ENCODE results near the gene S100A3. TPM values are rescaled to one million over a fixed set of nuclear protein-coding genes. Genes with fewer than 3 reads are reported as not detected.

Gene S100A3
- total and polyA plus RNA-seq, 12 donors: 0.28 to 3.8 (median 1.9) TPM; not detected in 5

DNA sequence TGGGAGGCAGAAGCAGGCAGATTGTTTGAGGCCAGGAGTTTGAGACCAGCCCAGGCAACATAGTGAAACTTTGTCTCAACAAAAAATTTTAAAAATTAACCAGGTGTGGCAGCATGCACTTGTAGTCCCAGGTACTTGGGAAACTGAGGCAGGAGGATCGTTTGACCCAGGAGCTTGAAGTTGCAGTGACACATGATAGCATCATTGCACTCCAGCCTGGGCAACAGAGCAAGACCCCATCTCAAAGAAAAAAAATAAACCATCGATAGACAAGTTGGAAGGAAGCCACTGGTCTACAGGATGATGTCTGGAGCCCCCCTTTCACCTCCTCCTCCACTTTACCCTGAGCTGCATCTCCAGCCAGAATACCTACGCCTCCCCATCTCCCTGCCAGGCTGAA lies 29.8 kb downstream of the S100A3 start:
- H3K4me3 ChIP-seq: no peak overlapping the region
- TF ChIP-seq, protein P1, sequence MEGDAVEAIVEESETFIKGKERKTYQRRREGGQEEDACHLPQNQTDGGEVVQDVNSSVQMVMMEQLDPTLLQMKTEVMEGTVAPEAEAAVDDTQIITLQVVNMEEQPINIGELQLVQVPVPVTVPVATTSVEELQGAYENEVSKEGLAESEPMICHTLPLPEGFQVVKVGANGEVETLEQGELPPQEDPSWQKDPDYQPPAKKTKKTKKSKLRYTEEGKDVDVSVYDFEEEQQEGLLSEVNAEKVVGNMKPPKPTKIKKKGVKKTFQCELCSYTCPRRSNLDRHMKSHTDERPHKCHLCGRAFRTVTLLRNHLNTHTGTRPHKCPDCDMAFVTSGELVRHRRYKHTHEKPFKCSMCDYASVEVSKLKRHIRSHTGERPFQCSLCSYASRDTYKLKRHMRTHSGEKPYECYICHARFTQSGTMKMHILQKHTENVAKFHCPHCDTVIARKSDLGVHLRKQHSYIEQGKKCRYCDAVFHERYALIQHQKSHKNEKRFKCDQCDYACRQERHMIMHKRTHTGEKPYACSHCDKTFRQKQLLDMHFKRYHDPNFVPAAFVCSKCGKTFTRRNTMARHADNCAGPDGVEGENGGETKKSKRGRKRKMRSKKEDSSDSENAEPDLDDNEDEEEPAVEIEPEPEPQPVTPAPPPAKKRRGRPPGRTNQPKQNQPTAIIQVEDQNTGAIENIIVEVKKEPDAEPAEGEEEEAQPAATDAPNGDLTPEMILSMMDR (IDR thresholded peaks at IDR 0.05): no peak
- no peak for TF ChIP-seq POLR2A (IDR thresholded peaks at IDR 0.05)
- H3K4me1 ChIP-seq (replicated peaks in 1 of 2): no peaks in the 10 kb centered on the region
- H3K36me3 ChIP-seq (replicated peaks in 1 of 2): no peaks in the 10 kb centered on the region
- no peak overlapping the region for H3K27ac ChIP-seq
- peak in 1 of 7 donors; percentile 18 for DNase-seq
- H3K9me3 ChIP-seq (replicated peaks in 1 of 3): no peaks in the 10 kb centered on the region
- 90 to 94% (median 90%) methylated on average over 3 of the region's 3 CpGs for WGBS, 4 donors
- intact Hi-C loops (cut with DNase I): loop anchor here (10.0 kb wide), 1 partner anchor 246 kb away; no protein-coding TSS in a partner anchor
- no peaks in the 10 kb centered on the region for H3K27me3 ChIP-seq

DNA sequence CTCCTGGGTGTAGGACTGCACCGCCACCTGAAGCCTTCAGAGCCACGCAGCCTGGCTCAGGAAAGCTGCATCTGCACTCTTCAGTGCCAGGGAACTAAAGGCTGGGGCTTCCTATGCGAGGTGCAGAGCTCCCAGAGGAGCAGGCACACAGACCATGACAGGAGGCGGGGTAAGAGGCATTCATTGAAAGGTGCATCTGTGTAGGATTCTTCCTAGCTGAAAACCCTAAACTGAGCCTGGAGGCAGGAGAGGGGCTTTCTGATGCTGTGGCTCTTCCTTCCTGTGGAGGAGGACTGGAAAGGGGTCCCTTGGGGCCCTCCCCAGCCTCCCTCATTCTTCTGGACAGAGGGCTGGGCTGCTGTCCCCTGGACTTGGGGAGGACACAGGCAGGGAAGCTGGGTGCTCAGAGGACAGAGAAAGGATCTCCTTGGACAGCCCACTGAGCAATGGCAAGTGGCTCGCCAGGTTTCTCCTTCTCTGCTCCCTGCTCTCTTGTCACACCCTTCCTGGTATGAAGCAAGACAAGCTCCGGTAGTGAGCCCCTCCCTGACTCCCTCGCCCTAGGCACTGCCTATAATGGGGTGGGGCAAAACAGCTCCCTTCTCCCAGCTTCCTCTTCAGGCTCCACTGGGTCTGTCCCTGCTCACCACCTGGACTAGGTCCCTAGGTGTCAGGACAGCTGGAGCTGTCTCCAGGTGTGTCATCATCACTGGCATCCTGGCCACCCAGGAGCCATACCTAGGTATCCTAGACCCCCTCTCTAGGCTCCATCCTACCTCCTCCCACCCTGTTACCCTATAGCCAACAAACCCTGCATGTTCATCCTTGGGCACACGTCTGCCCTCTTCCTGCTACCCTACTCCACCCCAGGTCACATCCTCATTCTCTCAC lies 33.3 kb downstream of the S100A3 start:
- DNase-seq: peak in 1 of 7 donors; percentile 50
- intact Hi-C loops (cut with DNase I): loop anchor here (10.0 kb wide), 1 partner anchor 249 kb away; no protein-coding TSS in a partner anchor
- TF ChIP-seq, protein P1 (IDR thresholded peaks at IDR 0.05): no peak
- no peak for TF ChIP-seq POLR2A (IDR thresholded peaks at IDR 0.05)
- Histone ChIP-seq H3K36me3 (replicated peaks in 1 of 2) (no peaks in the 10 kb centered on the region), H3K9me3 (replicated peaks in 1 of 3) (no peaks in the 10 kb centered on the region), H3K4me1 (replicated peaks in 1 of 2) (no peaks in the 10 kb centered on the region), H3K4me3 (no peak overlapping the region), H3K27ac (no peak overlapping the region), H3K27me3 (no peaks in the 10 kb centered on the region)
- 49 to 67% (median 59%) methylated on average over 5 to 8 of the region's 8 CpGs for WGBS, 4 donors

DNA sequence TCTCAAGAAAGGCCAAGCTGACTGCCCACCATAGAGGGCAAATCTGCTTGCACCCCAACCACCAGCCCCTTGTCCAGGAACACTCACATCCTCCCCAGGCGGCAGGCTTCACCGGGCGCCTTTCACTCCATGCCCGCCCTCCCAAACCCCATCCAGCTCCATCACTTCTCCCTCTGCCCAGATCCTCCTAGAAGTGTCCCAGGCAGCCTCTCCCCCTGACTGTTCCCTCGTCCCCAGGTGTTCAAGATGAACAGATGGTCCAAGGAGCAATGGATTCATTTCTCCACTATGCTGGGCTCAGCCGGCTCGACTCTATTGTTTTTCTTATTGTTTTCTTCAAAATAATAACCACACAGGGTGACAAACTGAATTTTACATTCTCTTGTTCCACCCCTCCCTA lies 35.4 kb downstream of the S100A3 start:
- Histone ChIP-seq H3K27ac (no peak overlapping the region), H3K36me3 (replicated peaks in 1 of 2) (no peaks in the 10 kb centered on the region), H3K4me1 (replicated peaks in 1 of 2) (no peaks in the 10 kb centered on the region), H3K27me3 (no peaks in the 10 kb centered on the region), H3K9me3 (replicated peaks in 1 of 3) (no peaks in the 10 kb centered on the region), H3K4me3 (no peak overlapping the region)
- WGBS, 4 donors: 92 to 96% (median 92%) methylated on average over 7 of the region's 7 CpGs
- intact Hi-C loops (cut with DNase I): loop anchor here (5.0 to 10.0 kb wide), 3 partner anchors 39 to 251 kb away; partner anchors contain the start of gene S100A2 (in 1 of the 2)
- TF ChIP-seq POLR2A (IDR thresholded peaks at IDR 0.05): no peak
- TF ChIP-seq, protein P1 (IDR thresholded peaks at IDR 0.05): no peak
- peak in 1 of 7 donors; percentile 41 for DNase-seq

DNA sequence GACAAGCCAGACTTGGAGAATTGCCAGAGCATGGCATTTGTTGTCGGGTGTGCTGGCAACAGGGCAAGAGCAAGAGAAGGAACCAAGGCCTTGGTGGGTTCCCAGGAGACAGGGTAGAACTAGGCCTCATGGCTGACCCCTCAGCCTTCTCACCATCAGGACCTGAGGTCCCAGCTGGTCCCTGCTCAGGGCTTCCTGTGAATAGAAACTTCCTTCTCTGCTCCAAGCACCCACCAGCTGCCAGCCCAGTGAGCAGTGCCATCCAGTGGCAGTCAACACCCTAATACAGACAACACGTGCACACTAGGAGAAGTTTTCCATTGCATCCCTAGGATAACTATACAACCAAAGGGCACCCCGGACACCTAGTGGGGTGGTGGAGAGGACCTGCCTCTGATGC lies 36.0 kb downstream of the S100A3 start:
- H3K36me3 ChIP-seq (replicated peaks in 1 of 2): no peaks in the 10 kb centered on the region
- H3K9me3 ChIP-seq (replicated peaks in 1 of 3): no peaks in the 10 kb centered on the region
- H3K27me3 ChIP-seq: no peaks in the 10 kb centered on the region
- TF ChIP-seq POLR2A (IDR thresholded peaks at IDR 0.05): no peak
- TF ChIP-seq, protein P1 (IDR thresholded peaks at IDR 0.05): no peak
- peak in 1 of 7 donors; percentile 49 for DNase-seq
- 57 to 75% (median 65%) methylated on average over 3 of the region's 3 CpGs for WGBS, 4 donors
- no peaks in the 10 kb centered on the region for H3K4me1 ChIP-seq (replicated peaks in 1 of 2)
- no peak overlapping the region for H3K4me3 ChIP-seq
- intact Hi-C loops (cut with DNase I): loop anchor here (5.0 to 10.0 kb wide), 3 partner anchors 39 to 252 kb away; partner anchors contain the start of gene S100A2 (in 1 of the 2)
- H3K27ac ChIP-seq: no peak overlapping the region
